A673 (cell line): ENCODE results near the gene HHLA2. TPM values are rescaled to one million over a fixed set of nuclear protein-coding genes. Genes with fewer than 3 reads are reported as not detected.

ENCODE experiments used
- BruUV-seq: library from RNA; stranded (reverse); fragments of 400-500 nt; replicated peaks from 2 replicates; lab custom pipeline; 2021; lab: Mats Ljungman, UMichigan
- CTCF ChIA-PET: fragments of 300-600 bp; sonication (Branson Sonifier 250); formaldehyde crosslinking; loops from one replicate; lab custom pipeline; 2022; ENCODE audit warnings: antibody characterized with exemption; lab: Charles Lee
- POLR2A ChIA-PET: fragments of 300-600 bp; sonication (Branson Sonifier 250); formaldehyde crosslinking; loops from one replicate; lab custom pipeline; 2022; ENCODE audit warnings: antibody characterized with exemption; ENCODE audit not compliant: low non-redundant PET; lab: Charles Lee
- DNase-seq: peaks from one replicate; pipeline ENCODE4 v3.0.0-alpha.2; 2015; ENCODE audit warnings: low spot score
- H3K27ac ChIP-seq: fragments of 200-600 bp; sonication (generic); 2 replicates; pipeline ENCODE4 v1.5.1; 2016; ENCODE audit warnings: mixed run types, low read depth, mild to moderate bottlenecking, mixed read lengths, antibody characterized with exemption, low read length; ENCODE audit not compliant: poor library complexity, severe bottlenecking
- H3K27me3 ChIP-seq: fragments of 200-600 bp; sonication (generic); replicated peaks from 2 replicates; pipeline ENCODE4 v1.6.1; 2017; ENCODE audit warnings: mixed run types, low read depth, mild to moderate bottlenecking, mixed read lengths, antibody characterized with exemption, low read length; ENCODE audit not compliant: insufficient read depth, poor library complexity
- H3K36me3 ChIP-seq: fragments of 200-600 bp; sonication (generic); 2 replicates; pipeline ENCODE4 v1.6.1; 2016; ENCODE audit warnings: mixed run types, mild to moderate bottlenecking, mixed read lengths, antibody characterized with exemption, low read length; ENCODE audit not compliant: insufficient read depth, poor library complexity, severe bottlenecking
- H3K4me1 ChIP-seq: fragments of 200-600 bp; sonication (generic); 2 replicates; pipeline ENCODE4 v1.6.1; 2017; ENCODE audit warnings: mixed run types, mild to moderate bottlenecking, mixed read lengths, antibody characterized with exemption, low read length; ENCODE audit not compliant: insufficient read depth, poor library complexity, severe bottlenecking
- H3K4me3 ChIP-seq: fragments of 200-600 bp; sonication (generic); 2 replicates; pipeline ENCODE4 v1.5.1; 2016; ENCODE audit warnings: low read depth, mixed run types, mild to moderate bottlenecking, mixed read lengths, low read length; ENCODE audit not compliant: poor library complexity, severe bottlenecking
- H3K9me3 ChIP-seq: fragments of 200-600 bp; sonication (generic); 2 replicates; pipeline ENCODE4 v1.6.1; 2016; ENCODE audit warnings: mixed run types, low read depth, mild to moderate bottlenecking, mixed read lengths, antibody characterized with exemption, low read length; ENCODE audit not compliant: poor library complexity, severe bottlenecking
- CTCF ChIP-seq: fragments of 300-800, 200-600 bp; sonication (generic); conservative IDR thresholded peaks from 2 replicates; pipeline ENCODE4 v1.5.1; 2017; ENCODE audit warnings: low read depth, mild to moderate bottlenecking, antibody characterized with exemption, low read length, moderate library complexity, mixed read lengths
- EZH2 ChIP-seq: fragments of 200-600 bp; sonication (generic); IDR thresholded peaks from 2 replicates; pipeline ENCODE4 v1.6.1; 2017; ENCODE audit warnings: borderline replicate concordance, low read depth, mild to moderate bottlenecking, mixed read lengths, antibody characterized with exemption, low read length; ENCODE audit not compliant: poor library complexity, severe bottlenecking
- intact Hi-C: fragments of 100-400 bp; cut with micrococcal nuclease; formaldehyde crosslinking; loops from one replicate; pipeline ENCODE4 v1.10.0; 2022; ENCODE audit not compliant: unreplicated experiment
- total RNA-seq: library from RNA; stranded (reverse); gene quantifications from 2 replicates; pipeline ENCODE4 v1.2.3, GENCODE V29; 2021

Gene HHLA2
- total RNA-seq, 1 experiment from 2014 or later: not detected

- DNase-seq: no peak
- BruUV-seq: no TSS peak
- POLR2A ChIA-PET: no interaction called here
- no peaks in the 10 kb centered on the region for H3K27me3 ChIP-seq
- intact Hi-C loops: no loop called here
- H3K4me1 ChIP-seq: no peaks in the 10 kb centered on the region
- H3K4me3 ChIP-seq: no peak overlapping the region
- H3K36me3 ChIP-seq: no peaks in the 10 kb centered on the region
- no peak overlapping the region for H3K27ac ChIP-seq
- TF ChIP-seq CTCF: no peak
- no peak for TF ChIP-seq EZH2
- no peaks in the 10 kb centered on the region for H3K9me3 ChIP-seq
- CTCF ChIA-PET: no interaction called here
Observed at GRCh38 chr3:108289159-108289558, 7.2 kb upstream of the HHLA2 start.

- Histone ChIP-seq H3K4me3 (no peak overlapping the region), H3K27me3 (no peaks in the 10 kb centered on the region), H3K27ac (no peak overlapping the region), H3K9me3 (no peaks in the 10 kb centered on the region), H3K4me1 (no peaks in the 10 kb centered on the region), H3K36me3 (no peaks in the 10 kb centered on the region)
- POLR2A ChIA-PET: no interaction called here
- DNase-seq: no peak
- CTCF ChIA-PET: no interaction called here
- BruUV-seq: no TSS peak
- intact Hi-C loops: no loop called here
- TF ChIP-seq EZH2: no peak
- no peak for TF ChIP-seq CTCF
Observed at GRCh38 chr3:108292450-108292849, 3.9 kb upstream of the HHLA2 start.

GRCh38 chr3:108292905-108293328 lies 3.4 kb upstream of the HHLA2 start:
- DNase-seq: no peak
- intact Hi-C loops: no loop called here
- TF ChIP-seq EZH2 (no peak), CTCF (no peak)
- BruUV-seq: no TSS peak
- no peak overlapping the region for H3K4me3 ChIP-seq
- no peak overlapping the region for H3K27ac ChIP-seq
- no peaks in the 10 kb centered on the region for H3K4me1 ChIP-seq
- no peaks in the 10 kb centered on the region for H3K36me3 ChIP-seq
- CTCF ChIA-PET: no interaction called here
- POLR2A ChIA-PET: no interaction called here
- no peaks in the 10 kb centered on the region for H3K27me3 ChIP-seq
- H3K9me3 ChIP-seq: no peaks in the 10 kb centered on the region
